A549 (cell line): Measurements from ENCODE around the gene IL21.

Source experiments
- CHD2 ChIP-seq: fragments of 150-350 bp; IDR thresholded peaks from 2 replicates; pipeline ENCODE4 v1.6.1; 2014; ENCODE audit warnings: low read length; ENCODE audit not compliant: partially characterized antibody
- PHF8 ChIP-seq: fragments of 200-600 bp; sonication (generic); IDR thresholded peaks from 2 replicates; pipeline ENCODE4 v1.6.1; 2016; ENCODE audit warnings: low read depth, mild to moderate bottlenecking, antibody characterized with exemption, moderate library complexity, borderline replicate concordance

DNA sequence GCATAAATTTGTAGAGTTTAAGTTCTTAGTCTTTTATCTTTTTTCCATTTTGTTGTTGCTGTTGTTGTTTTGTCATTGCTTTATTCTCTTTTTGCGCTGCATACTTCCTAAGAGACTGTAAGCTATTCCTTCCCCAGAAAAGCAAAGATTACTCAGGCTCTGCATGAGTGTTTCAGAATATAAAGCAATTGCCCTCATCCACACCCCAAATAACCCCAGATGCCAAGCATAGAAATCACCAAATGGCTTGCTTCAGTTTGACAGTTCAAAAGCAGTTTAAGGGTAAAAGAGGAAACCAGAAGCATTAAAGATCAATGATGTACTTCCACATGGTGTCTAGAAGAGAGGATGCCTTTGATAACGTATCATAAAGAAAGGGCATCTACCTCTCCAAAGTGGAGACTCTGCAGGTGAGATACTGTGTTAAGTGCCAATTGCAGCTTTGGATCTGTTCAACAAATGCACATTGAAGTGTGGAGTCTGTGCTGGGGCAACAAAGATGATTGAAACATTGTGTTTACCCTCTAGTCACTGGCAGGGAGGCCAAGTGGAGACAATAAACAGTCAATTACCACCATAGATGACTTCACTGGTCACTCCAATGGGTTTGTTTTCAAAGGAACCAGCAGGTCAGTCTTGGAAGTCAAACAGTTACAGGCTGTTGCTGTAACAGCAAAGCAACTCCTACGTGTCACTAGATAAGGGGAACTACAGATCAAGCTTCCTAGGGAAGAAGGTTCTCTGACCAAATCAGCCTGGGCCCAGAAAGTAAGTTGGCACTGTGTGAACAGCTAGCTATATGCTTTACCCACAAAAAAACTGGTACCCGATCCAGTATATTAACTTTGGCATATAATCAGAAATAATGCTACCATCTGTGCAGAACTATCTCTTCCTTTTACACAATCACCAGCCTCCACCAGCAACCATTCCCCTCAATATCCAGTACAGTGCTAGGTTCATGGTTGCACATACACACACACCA, 40.6 kb upstream of the IL21 start:
- TF ChIP-seq PHF8 (no peak), CHD2 (no peak)
